Cardiac muscle cell (in vitro differentiated cells and primary cell): ENCODE data around the gene HDAC2. TPM values are rescaled to one million over a fixed set of nuclear protein-coding genes. Genes with fewer than 3 reads are reported as not detected.
A peak's percentile ranks its signal among the peaks of the same experiment; 100 is the strongest.

Experiments
- DNase-seq, 2 donors: peaks; one replicate each; pipeline versions ENCODE4 v3.0.0 to v3.0.0-alpha.2; 2010 to 2017; ENCODE audit warnings: low read depth in 1 of 2, low spot score in 1 of 2
- H3K27ac ChIP-seq: fragments of 200-600 bp; sonication (generic); 2 replicates; pipeline ENCODE4 v1.5.1; 2016
- H3K27me3 ChIP-seq: fragments of 200-600 bp; sonication (generic); 2 replicates; pipeline ENCODE4 v1.6.0; 2016; ENCODE audit warnings: control low read depth
- H3K36me3 ChIP-seq: fragments of 200-600 bp; sonication (generic); 2 replicates; pipeline ENCODE4 v1.5.1; 2016; ENCODE audit warnings: control low read depth
- H3K4me1 ChIP-seq: fragments of 200-600 bp; sonication (generic); 2 replicates; pipeline ENCODE4 v1.8.1; 2017; ENCODE audit warnings: low read depth, mild to moderate bottlenecking, mixed run types
- H3K4me3 ChIP-seq: fragments of 200-600 bp; sonication (generic); 2 replicates; pipeline ENCODE4 v1.5.1; 2016; ENCODE audit warnings: mild to moderate bottlenecking
- H3K9me3 ChIP-seq: fragments of 200-600 bp; sonication (generic); 2 replicates; pipeline ENCODE4 v1.5.1; 2017; ENCODE audit warnings: low read depth, mild to moderate bottlenecking, control low read depth
- CTCF ChIP-seq: IDR thresholded peaks from 2 replicates; pipeline ENCODE4 v1.5.1; 2012; ENCODE audit warnings: low read depth, mild to moderate bottlenecking, low read length
- polyA plus RNA-seq: library from polyadenylated mRNA; unstranded; fragments of >200 nt; fragmentation: Nextera tagmentation; extraction: Ambion mirVana; gene quantifications from 2 replicates; pipeline ENCODE4 v1.2.1, GENCODE V29; 2016
- total RNA-seq: library from RNA; depleted of rRNA; stranded (reverse); fragments of >200 nt; gene quantifications from 2 replicates; pipeline ENCODE4 v1.2.3, GENCODE V29; 2016

Gene HDAC2
- total and polyA plus RNA-seq, 2 experiments from 2014 or later: 140 to 321 TPM

- TF ChIP-seq CTCF: no peak
- H3K4me1 ChIP-seq: no peaks in the 10 kb centered on the region
- H3K4me3 ChIP-seq: no peak overlapping the region
- peak in 1 of 2 donors; percentile 45 for DNase-seq
- H3K27me3 ChIP-seq: no peaks in the 10 kb centered on the region
- H3K27ac ChIP-seq: no peak overlapping the region
- H3K36me3 ChIP-seq: no peaks in the 10 kb centered on the region
- no peaks in the 10 kb centered on the region for H3K9me3 ChIP-seq
These were observed 77.1 kb downstream of the HDAC2 start for GRCh38 chr6:113893866-113894265.

GRCh38 chr6:113893451-113893850 lies 77.5 kb downstream of the HDAC2 start:
- H3K9me3 ChIP-seq: no peaks in the 10 kb centered on the region
- no peak for TF ChIP-seq CTCF
- no peak overlapping the region for H3K4me3 ChIP-seq
- no peak for DNase-seq
- no peaks in the 10 kb centered on the region for H3K36me3 ChIP-seq
- H3K27ac ChIP-seq: no peak overlapping the region
- H3K27me3 ChIP-seq: no peaks in the 10 kb centered on the region
- H3K4me1 ChIP-seq: no peaks in the 10 kb centered on the region

- TF ChIP-seq CTCF: no peak
- H3K4me1 ChIP-seq: no peaks in the 10 kb centered on the region
- no peak overlapping the region for H3K4me3 ChIP-seq
- no peaks in the 10 kb centered on the region for H3K27me3 ChIP-seq
- DNase-seq: no peak
- no peaks in the 10 kb centered on the region for H3K36me3 ChIP-seq
- no peak overlapping the region for H3K27ac ChIP-seq
- no peaks in the 10 kb centered on the region for H3K9me3 ChIP-seq
These were observed 81.9 kb downstream of the HDAC2 start for GRCh38 chr6:113888956-113889630.

GRCh38 chr6:113888493-113888892 lies 82.5 kb downstream of the HDAC2 start:
- no peaks in the 10 kb centered on the region for H3K27me3 ChIP-seq

GRCh38 chr6:113886512-113886911 lies 84.4 kb downstream of the HDAC2 start:
- Histone ChIP-seq H3K4me1 (no peaks in the 10 kb centered on the region), H3K4me3 (no peak overlapping the region), H3K27ac (no peak overlapping the region), H3K36me3 (no peaks in the 10 kb centered on the region), H3K9me3 (no peaks in the 10 kb centered on the region), H3K27me3 (no peaks in the 10 kb centered on the region)
- no peak for DNase-seq
- TF ChIP-seq CTCF: no peak

More at GRCh38 chr6:113888493-113888892, 82.5 kb downstream of the HDAC2 start:
- Histone ChIP-seq H3K27ac (no peak overlapping the region), H3K4me1 (no peaks in the 10 kb centered on the region), H3K4me3 (no peak overlapping the region), H3K36me3 (no peaks in the 10 kb centered on the region), H3K9me3 (no peaks in the 10 kb centered on the region)
- DNase-seq: no peak
- TF ChIP-seq CTCF: no peak

GRCh38 chr6:113884011-113884410 lies 86.9 kb downstream of the HDAC2 start:
- no peaks in the 10 kb centered on the region for H3K9me3 ChIP-seq
- no peaks in the 10 kb centered on the region for H3K36me3 ChIP-seq
- TF ChIP-seq CTCF: no peak
- no peaks in the 10 kb centered on the region for H3K27me3 ChIP-seq
- no peak for DNase-seq
- no peak overlapping the region for H3K27ac ChIP-seq
- H3K4me3 ChIP-seq: no peak overlapping the region
- no peaks in the 10 kb centered on the region for H3K4me1 ChIP-seq
